Tibial artery (tissue), 4 donors: Measurements from ENCODE around the gene KIF7.

Source experiments
- DNase-seq, 2 donors: peaks; one replicate each; pipeline ENCODE4 v3.0.0-alpha.2; 2019
- H3K27ac ChIP-seq, 2 donors: fragments of 200-600 bp; sonication (generic) in 1 of 2; 1 replicate in 1 of 2; 2 replicates in 1 of 2; pipeline ENCODE4 v1.5.1; 2018 to 2019; ENCODE audit warnings: mild to moderate bottlenecking in 1 of 2
- H3K27me3 ChIP-seq, 2 donors: fragments of 200-600 bp; sonication (generic) in 1 of 2; one replicate each; pipeline versions ENCODE4 v1.5.1 to v1.6.0; 2016 to 2019
- H3K36me3 ChIP-seq, 3 donors: fragments of 200-600 bp; sonication (generic) in 2 of 3; one replicate each; pipeline ENCODE4 v1.5.1; 2016 to 2019; ENCODE audit warnings: mild to moderate bottlenecking in 2 of 3
- H3K4me1 ChIP-seq, 4 donors: fragments of 200-600 bp; sonication (generic) in 2 of 4; 1 replicate in 3 of 4; 2 replicates in 1 of 4; pipeline ENCODE4 v1.5.1; 2016 to 2019
- H3K4me3 ChIP-seq, 2 donors: fragments of 200-600 bp; sonication (generic) in 1 of 2; 1 replicate in 1 of 2; 2 replicates in 1 of 2; pipeline ENCODE4 v1.5.1; 2018 to 2019; ENCODE audit warnings: mild to moderate bottlenecking in 2 of 2
- H3K9me3 ChIP-seq, 3 donors: fragments of 200-600 bp; sonication (generic) in 1 of 3; one replicate each; pipeline ENCODE4 v1.5.1; 2016 to 2019
- CTCF ChIP-seq, 2 experiments: fragments of 200-600 bp in 1 of 2; fragments of 450-650 bp in 1 of 2; IDR thresholded peaks; one replicate each; pipeline ENCODE4 v1.5.1; 2017 to 2019; ENCODE audit warnings: antibody characterized with exemption in 2 of 2, mild to moderate bottlenecking in 1 of 2, moderate library complexity in 1 of 2
- intact Hi-C: fragments of 100-400 bp; cut with DNase I; formaldehyde crosslinking; loops from one replicate; pipeline ENCODE4 v1.15.0; 2023; ENCODE audit warnings: low total_unique reads

KIF7 gene

DNA sequence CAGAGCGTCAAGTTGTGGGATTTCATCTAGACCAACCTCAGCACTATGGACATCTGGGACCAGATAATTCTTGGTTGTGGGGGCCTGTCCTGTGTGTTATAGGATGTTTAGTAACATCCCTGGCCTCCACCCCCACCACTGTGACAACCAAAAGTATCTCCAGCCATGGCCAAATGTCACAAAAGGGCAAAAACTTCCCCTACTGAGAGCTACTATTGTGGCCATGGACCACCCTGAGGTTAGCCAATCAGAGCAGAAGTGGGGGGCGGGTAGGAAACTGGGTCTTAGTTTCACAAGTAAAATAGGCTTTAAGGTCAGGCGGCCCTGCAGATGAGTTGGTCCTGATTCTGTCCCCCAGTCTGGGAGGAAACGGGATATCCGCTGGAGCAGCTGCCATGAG lies 25.4 kb downstream of the KIF7 start:
- no peak overlapping the region for H3K27ac ChIP-seq
- H3K36me3 ChIP-seq: peaks cover 38 to 95% (median 80%) of the 10 kb centered on the region in 3 donors
- no peaks in the 10 kb centered on the region for H3K9me3 ChIP-seq
- TF ChIP-seq CTCF (IDR thresholded peaks at IDR 0.05): no peak
- DNase-seq: no peak
- intact Hi-C loops: no loop called here
- no peaks in the 10 kb centered on the region for H3K4me1 ChIP-seq
- H3K27me3 ChIP-seq: no peaks in the 10 kb centered on the region
- no peak overlapping the region for H3K4me3 ChIP-seq

DNA sequence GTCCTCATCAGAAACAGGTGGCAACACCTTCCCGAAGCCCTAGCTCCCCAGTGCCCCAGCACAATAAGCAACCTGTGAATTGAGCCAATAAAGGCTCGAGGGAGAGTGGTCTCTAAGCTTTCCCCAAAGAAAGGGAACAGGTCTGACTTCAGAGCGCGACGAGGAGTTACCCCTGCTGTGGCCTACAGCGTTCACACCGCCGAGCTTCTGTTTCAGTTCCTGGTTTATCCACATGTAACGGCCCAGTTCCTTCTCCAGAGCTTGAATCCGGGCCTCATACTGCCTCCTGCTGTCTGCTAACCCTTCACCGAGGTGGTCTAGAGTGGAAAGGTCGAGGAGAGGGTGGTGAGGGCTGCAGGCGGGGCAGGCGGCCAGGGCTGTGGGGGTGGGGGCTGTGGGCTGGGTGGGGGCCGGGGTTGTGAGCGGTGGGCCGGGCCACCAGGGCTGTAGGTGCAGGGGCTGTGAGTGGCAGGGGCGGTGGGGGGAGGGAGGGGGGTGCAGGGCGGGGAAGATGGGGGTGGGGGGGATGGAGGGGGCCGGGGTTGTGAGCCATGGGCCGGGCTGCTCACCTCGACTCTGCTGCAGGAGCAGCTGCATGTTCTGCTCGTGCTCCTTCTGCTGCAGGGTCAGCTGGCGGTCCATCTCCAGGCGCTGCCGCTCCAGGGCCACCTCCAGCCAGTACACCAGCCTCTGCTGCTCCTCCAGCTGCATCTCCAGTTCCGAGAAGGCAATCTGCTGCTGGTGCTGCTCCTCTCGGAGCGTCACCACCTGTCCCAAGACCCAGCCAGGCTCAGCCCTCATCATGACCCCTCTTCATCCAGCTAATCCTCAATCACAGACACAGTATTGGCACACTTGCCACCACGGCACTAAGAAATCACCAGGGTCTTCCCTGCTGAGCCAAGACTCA lies 26.2 kb downstream of the KIF7 start:
- no peaks in the 10 kb centered on the region for H3K9me3 ChIP-seq
- no peak overlapping the region for H3K4me3 ChIP-seq
- H3K4me1 ChIP-seq: no peaks in the 10 kb centered on the region
- TF ChIP-seq CTCF (IDR thresholded peaks at IDR 0.05): no peak
- H3K36me3 ChIP-seq: peaks cover 38 to 94% (median 80%) of the 10 kb centered on the region in 3 donors
- DNase-seq: no peak
- no peak overlapping the region for H3K27ac ChIP-seq
- no peaks in the 10 kb centered on the region for H3K27me3 ChIP-seq
- intact Hi-C loops: no loop called here

- DNase-seq: no peak
- Histone ChIP-seq H3K4me1 (peaks cover 0 to 7% (median 0%) of the 10 kb centered on the region in 4 donors), H3K36me3 (peaks cover 38 to 86% (median 72%) of the 10 kb centered on the region in 3 donors)
Observed at GRCh38 chr15:89628301-89628700, 27.0 kb downstream of the KIF7 start.

GRCh38 chr15:89627256-89627970 lies 27.9 kb downstream of the KIF7 start:
- no peak overlapping the region for H3K4me3 ChIP-seq
- peaks cover 32 to 77% (median 63%) of the 10 kb centered on the region in 3 donors for H3K36me3 ChIP-seq
- no peak for TF ChIP-seq CTCF (IDR thresholded peaks at IDR 0.05)
- DNase-seq: no peak
- peaks cover 0 to 14% (median 0%) of the 10 kb centered on the region in 4 donors for H3K4me1 ChIP-seq
- H3K27me3 ChIP-seq: no peaks in the 10 kb centered on the region
- intact Hi-C loops: no loop called here
- H3K27ac ChIP-seq: no peak overlapping the region
- no peaks in the 10 kb centered on the region for H3K9me3 ChIP-seq

More at GRCh38 chr15:89628301-89628700, 27.0 kb downstream of the KIF7 start:
- Histone ChIP-seq H3K4me3 (no peak overlapping the region), H3K9me3 (no peaks in the 10 kb centered on the region), H3K27me3 (no peaks in the 10 kb centered on the region), H3K27ac (no peak overlapping the region)
- TF ChIP-seq CTCF (IDR thresholded peaks at IDR 0.05): no peak
- intact Hi-C loops: no loop called here

DNA sequence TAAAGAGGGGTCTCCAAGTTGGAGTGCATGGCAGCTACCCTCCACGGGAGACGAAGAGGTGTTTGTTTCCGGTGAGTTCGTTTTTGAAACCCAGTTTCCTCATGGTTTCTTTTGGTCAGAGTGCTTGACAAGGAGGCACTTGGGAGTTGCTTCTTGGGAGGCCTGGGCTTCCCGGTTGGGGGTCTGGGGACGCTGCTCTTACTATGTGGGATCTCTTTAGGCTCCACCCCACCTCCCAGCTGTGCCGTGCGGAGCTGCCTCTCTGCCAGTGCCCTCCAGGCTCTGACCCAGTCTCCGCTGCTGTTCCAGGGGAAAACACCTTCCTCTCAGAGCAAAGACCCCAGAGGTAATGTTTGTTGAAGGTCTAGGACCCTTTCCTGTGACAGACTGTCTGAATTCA lies 29.6 kb downstream of the KIF7 start:
- H3K27me3 ChIP-seq: no peaks in the 10 kb centered on the region
- intact Hi-C loops: no loop called here
- H3K4me1 ChIP-seq: peaks cover 0 to 14% (median 0%) of the 10 kb centered on the region in 4 donors
- H3K9me3 ChIP-seq: no peaks in the 10 kb centered on the region
- no peak overlapping the region for H3K4me3 ChIP-seq
- no peak for DNase-seq
- TF ChIP-seq CTCF (IDR thresholded peaks at IDR 0.05): no peak
- H3K27ac ChIP-seq: no peak overlapping the region
- peaks cover 15 to 60% (median 46%) of the 10 kb centered on the region in 3 donors for H3K36me3 ChIP-seq
